Brain microvascular endothelial cell (primary cell): ENCODE results near the gene TEKT3.

ENCODE experiments used
- DNase-seq: peaks from one replicate; pipeline ENCODE4 v3.0.0-alpha.2; 2020
- H3K27ac ChIP-seq: fragments of 250-450 bp; sonication (Bioruptor Pico); 2 replicates; pipeline ENCODE4 v1.5.1; 2020; ENCODE audit warnings: mild to moderate bottlenecking, moderate library complexity
- H3K27me3 ChIP-seq: fragments of 250-450 bp; sonication (Bioruptor Pico); replicated peaks from 2 replicates; pipeline ENCODE4 v1.5.1; 2020; ENCODE audit warnings: mild to moderate bottlenecking
- H3K36me3 ChIP-seq: fragments of 250-450 bp; sonication (Bioruptor Pico); replicated peaks from 2 replicates; pipeline ENCODE4 v1.5.1; 2020; ENCODE audit warnings: mild to moderate bottlenecking
- H3K4me3 ChIP-seq: 2 replicates; pipeline ENCODE4 v1.5.1; 2011; ENCODE audit warnings: low read depth, mild to moderate bottlenecking, control low read depth, low read length, moderate library complexity
- in situ Hi-C: cut with HindIII; loops from 2 replicates; pipeline ENCODE4 v1.10.0; 2017; ENCODE audit warnings: low sequenced_read_pairs, low pct_ligation_motif_present
- TF ChIP-seq, protein P1 (sequence below): IDR thresholded peaks from 2 replicates; pipeline ENCODE4 v1.5.1; 2011; ENCODE audit warnings: low read depth, mild to moderate bottlenecking, moderate library complexity, low read length, control low read depth, inconsistent platforms; ENCODE audit errors: missing control alignments

TEKT3 gene

DNA sequence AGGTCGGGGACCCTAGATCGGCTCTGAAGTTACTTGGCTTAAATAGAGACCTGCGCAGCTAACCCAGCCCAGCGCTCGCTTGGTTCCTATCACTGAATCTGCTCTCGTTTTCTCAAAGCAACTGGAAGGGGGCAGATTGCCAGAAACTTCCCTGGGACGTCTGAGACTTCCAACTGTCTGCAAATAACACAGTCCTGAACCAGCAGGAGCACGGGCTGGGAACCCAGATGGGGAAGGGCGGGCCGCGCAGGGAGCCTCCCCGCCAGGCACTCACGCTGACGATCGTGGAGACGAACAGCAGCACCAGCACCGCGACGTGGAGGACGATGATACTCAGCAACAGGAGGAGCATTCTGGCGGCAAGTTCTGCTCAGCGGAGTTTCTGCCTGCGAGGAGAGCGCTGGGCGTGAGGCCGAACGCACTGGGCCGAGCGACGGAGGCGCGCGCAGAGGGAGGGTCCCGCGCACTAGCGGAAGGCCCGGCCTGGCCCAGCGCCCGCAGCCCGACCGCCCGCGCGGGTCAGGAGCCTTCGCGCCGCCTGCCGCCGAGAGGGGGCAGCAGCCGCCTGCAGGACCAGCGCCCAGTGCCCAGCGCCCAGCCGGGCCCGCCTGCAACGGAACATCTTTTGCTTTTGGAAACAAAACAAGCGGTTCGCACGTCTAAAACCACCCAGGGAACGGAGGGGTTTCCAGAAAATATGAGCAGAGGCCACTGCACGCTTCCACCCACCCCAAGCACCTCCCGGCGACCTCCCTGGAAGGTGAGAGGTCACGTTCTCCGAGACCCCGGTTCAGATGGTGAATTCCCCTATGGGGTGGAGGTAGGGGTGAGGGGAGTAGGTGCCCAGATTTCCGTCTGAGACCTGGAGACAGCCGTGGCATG lies 80.8 kb downstream of the TEKT3 start:
- Histone ChIP-seq H3K36me3 (no peaks in the 10 kb centered on the region), H3K27me3 (no peaks in the 10 kb centered on the region), H3K27ac (peak overlapping the region; percentile 67), H3K4me3 (peak overlapping the region; percentile 80)
- peak; percentile 80 for DNase-seq
- TF ChIP-seq, protein P1, sequence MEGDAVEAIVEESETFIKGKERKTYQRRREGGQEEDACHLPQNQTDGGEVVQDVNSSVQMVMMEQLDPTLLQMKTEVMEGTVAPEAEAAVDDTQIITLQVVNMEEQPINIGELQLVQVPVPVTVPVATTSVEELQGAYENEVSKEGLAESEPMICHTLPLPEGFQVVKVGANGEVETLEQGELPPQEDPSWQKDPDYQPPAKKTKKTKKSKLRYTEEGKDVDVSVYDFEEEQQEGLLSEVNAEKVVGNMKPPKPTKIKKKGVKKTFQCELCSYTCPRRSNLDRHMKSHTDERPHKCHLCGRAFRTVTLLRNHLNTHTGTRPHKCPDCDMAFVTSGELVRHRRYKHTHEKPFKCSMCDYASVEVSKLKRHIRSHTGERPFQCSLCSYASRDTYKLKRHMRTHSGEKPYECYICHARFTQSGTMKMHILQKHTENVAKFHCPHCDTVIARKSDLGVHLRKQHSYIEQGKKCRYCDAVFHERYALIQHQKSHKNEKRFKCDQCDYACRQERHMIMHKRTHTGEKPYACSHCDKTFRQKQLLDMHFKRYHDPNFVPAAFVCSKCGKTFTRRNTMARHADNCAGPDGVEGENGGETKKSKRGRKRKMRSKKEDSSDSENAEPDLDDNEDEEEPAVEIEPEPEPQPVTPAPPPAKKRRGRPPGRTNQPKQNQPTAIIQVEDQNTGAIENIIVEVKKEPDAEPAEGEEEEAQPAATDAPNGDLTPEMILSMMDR, result peak; percentile 42
- in situ Hi-C loops, result no loop called here

GRCh38 chr17:15257796-15258512 lies 83.4 kb downstream of the TEKT3 start:
- Histone ChIP-seq H3K27me3 (no peaks in the 10 kb centered on the region), H3K4me3 (no peak overlapping the region), H3K36me3 (no peaks in the 10 kb centered on the region), H3K27ac (no peak overlapping the region)
- TF ChIP-seq, protein P1, result no peak
- in situ Hi-C loops, result no loop called here
- no peak for DNase-seq

DNA sequence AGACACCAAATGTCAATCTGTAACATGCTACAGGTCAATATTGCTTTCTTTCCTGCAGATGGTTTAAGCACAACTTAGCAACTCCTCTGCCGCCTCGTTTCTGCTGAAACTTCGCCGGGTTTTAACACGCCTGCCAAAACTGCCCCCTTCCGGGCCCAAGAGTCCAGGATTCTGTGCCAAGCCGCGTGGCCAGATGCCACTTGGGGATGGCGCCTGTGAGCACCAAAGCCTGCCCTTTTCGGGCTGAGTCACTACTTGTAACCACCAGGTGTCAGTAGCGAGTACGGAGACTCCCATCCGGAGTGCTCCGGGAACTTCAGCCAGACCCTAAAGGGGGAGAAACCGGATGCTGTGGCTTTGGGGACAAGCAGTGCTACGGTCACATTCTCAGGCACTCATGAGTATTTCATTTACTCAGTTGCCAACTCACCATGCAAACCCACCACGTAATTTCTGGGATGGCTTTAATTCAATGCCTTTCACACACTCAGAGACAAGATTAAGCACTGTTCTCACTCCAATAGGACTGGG lies 84.1 kb downstream of the TEKT3 start:
- Histone ChIP-seq H3K36me3 (no peaks in the 10 kb centered on the region), H3K27me3 (no peaks in the 10 kb centered on the region)
- peak; percentile 64 for DNase-seq

DNA sequence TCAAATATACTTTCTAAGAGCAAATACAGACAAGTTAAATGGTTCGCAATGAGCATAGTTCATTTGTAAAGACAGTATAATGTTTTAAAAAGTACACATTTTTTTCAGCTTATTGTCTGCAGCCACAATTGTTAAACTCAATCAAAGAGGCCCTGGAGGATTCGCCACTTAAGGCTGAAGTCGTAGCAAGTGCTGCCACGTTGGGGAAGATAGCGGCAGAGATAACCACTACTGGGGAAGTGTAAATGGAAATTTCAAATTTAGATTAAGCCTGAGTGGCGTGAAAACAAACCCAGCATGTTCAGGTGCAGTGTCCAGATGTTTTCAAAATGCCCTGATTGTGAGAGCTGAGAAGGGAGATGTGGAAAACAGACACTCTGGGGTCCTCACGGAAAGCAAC lies 84.7 kb downstream of the TEKT3 start:
- H3K4me3 ChIP-seq, result no peak overlapping the region
- TF ChIP-seq, protein P1, result no peak
- H3K36me3 ChIP-seq, result peaks cover 3% of the 10 kb centered on the region
- DNase-seq, result no peak
- in situ Hi-C loops, result no loop called here
- H3K27ac ChIP-seq, result no peak overlapping the region
- no peaks in the 10 kb centered on the region for H3K27me3 ChIP-seq

More for the DNA sequence above, 84.1 kb downstream of the TEKT3 start:
- H3K27ac ChIP-seq, result no peak overlapping the region
- in situ Hi-C loops, result no loop called here
- H3K4me3 ChIP-seq, result no peak overlapping the region
- TF ChIP-seq, protein P1, result peak; percentile 92

GRCh38 chr17:15255713-15256454 lies 85.5 kb downstream of the TEKT3 start:
- H3K27ac ChIP-seq, result no peak overlapping the region
- H3K27me3 ChIP-seq, result no peaks in the 10 kb centered on the region
- in situ Hi-C loops, result no loop called here
- H3K36me3 ChIP-seq, result peaks cover 4% of the 10 kb centered on the region
- no peak for DNase-seq
- H3K4me3 ChIP-seq, result no peak overlapping the region
- TF ChIP-seq, protein P1, result no peak
